Activated naive CD4-positive, alpha-beta T cell treated with Interleukin-2 at 50 U/mL for 16 hours (primary cell): ENCODE results near the gene AKT2.
"Not testable (repeated sequence)": the region's sequence is repeated elsewhere in the genome, so short reads cannot be mapped to it uniquely, and the experiment has no call there.

Experiments
- DNase-seq: peaks from one replicate; pipeline ENCODE4 v3.0.0-alpha.2; 2020

AKT2 gene

GRCh38 chr19:40232949-40233810, 52.0 kb downstream of the AKT2 start:
- DNase-seq: no peak

DNA sequence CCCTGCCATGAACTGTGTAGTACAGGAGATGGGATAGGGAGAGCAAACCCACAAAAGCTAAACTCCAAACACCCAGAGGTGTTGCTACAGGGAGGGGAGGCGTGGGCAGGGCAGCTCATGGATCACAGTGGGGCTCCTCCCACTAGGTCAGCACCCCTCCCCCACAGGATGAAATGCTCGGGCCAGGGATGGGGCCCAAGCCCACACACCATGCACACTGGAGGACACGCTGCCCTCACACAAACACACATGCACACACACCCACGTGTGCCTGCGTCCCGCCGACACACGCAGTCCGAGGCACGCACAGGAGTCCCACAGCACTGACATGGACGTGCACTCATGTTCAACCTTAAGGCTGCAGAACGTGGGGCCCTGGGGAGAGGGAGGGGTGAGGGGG, 52.7 kb downstream of the AKT2 start:
- DNase-seq: no peak

DNA sequence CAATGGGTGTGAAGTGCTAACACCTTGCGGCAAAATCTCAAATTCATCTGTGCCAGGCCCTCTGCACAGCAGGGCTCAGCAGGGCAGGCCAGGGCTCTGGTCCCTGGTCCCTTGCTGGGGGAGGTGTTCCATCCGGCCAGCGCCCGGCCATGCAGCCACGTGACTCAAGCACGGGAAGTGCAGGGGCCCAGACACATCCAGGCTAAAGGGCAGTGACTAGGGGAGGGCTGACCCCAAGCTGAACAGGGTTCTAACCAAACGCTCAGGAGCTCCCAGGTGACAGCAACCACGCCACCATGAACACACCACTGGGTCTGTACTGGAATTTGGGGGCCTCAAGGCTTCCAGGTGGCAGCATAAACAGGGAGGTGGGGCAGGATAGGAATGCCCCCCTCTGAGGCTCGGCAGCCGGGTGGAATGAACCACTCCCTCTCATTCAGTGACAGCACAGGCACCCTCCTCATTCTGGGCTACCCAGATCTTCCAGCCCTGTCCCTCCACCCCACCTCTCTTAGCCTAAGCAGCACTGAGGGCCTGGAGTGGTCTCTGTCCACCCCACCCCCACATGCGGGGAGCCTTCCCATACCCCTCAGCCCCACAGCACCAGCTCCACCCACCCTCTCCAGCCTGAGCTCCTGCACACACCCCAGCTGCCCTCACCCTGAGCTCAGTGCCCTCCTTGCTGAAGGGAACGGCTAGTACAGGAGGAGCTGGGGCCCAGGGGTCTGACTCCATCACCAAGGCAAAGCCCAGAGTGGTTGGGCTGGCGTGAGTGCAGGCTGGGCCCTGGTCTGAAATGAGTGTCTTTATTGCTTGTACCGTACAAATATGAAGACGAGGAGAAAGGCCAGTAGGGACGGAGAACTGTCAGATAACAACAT, 53.4 kb downstream of the AKT2 start:
- no peak for DNase-seq

DNA sequence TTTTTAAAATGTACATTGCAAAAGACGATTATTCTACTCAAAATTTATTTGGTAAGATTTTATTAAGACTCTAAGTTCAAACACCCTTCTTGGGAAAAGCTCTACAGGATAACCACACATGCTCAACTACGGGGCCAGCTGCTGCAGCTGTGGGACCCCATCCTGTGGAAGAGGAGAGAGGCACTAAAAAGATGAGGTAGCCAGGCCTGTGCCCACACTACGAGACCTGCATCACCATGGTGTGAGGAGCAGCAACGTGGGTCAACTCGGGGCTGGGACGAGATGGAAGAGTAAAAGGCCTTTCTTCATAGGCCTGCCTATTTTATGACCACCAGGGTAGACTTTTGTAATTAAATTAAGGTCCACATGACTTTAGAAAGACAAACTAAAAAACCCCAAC, 54.1 kb downstream of the AKT2 start:
- no peak for DNase-seq

- DNase-seq: no peak
Measured at GRCh38 chr19:40229926-40230417, 55.2 kb downstream of the AKT2 start.

- no peak for DNase-seq
Measured at GRCh38 chr19:40229484-40229883, 55.7 kb downstream of the AKT2 start.

- no peak for DNase-seq
Measured at GRCh38 chr19:40228863-40229262, 56.3 kb downstream of the AKT2 start.

- DNase-seq: no peak
Measured at GRCh38 chr19:40228346-40228745, 56.8 kb downstream of the AKT2 start.

DNA sequence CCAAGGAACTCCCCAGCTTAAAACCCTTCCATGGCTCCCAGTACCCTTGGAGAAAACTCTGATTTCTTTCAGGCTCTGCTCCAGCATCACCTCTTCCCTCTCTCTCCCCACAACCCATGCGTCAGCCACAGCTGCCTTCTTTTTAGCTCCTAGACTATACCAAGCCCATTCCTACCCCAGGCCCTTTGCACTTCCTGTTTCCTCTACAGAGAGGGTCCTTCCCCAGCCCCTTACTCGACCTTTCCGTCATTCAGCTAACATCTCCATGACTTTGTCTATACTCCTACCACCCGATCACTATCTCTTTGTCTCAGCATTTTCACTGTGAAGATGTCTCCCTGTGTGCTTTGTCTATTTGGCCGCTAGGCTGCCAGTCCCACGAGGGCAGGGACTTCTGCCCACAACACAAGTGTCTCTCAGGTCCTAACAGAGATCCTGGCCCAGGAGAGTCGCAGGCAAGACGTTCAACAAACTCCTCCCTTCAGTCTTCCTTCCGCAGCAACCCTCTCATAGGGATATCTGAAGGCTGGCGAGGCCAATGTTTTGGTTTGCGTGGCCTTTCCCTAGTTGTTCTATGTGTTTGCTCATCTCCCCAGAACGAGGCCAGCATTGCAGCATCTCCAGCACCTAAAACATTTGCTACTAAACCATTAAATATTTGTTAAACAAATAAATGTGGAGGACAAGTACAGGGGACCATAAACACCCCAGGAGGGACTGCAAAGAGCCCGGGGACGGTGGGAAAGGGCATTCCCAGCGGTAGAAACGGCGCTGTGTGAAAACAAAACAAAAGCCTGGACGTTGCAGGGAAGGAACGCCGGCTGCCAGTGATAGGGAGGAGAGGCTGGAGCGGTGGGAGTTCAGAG, 59.5 kb downstream of the AKT2 start:
- DNase-seq: no peak

GRCh38 chr19:40224342-40225150, 60.6 kb downstream of the AKT2 start:
- no peak for DNase-seq

- peak; percentile 19 for DNase-seq
Measured at GRCh38 chr19:40223135-40223822, 61.9 kb downstream of the AKT2 start.

DNA sequence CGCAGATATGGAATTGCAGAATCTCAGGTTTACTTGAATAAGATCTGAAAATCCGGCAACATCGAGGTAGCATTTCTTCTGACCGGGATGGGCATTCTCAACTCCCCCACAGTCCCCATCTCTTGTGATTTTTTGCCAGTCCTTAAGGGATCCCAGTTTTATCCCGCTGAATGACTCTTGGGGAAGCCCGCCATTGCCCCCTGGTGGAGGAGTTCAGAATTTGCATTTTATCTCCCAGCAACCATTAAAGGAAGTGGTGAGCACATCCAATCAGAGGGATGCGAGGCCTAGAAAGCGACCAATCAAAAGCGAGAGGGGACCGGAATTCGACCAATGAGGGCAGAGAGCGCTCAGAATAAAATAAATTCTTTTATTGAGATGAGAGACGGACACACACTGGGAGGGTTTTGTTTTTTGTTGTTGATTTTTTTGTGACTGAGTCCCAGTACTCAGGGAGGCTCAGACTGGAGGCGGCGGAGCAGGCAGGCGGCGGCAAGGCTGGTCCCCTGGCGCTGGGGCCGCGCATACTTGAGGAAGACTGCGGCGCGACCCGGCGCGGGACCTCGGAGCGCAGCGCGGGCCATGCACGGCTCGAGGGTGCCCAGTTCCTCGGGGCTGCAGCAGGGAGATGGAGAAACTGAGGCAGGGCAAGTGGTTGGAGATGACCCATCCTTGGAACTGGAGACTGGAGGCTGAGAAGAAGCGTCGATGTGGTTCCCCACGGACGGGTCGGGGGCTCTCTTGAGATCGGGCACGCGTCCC, 63.1 kb downstream of the AKT2 start:
- DNase-seq: peak; percentile 70

- no peak for DNase-seq
Measured at GRCh38 chr19:40220674-40221073, 64.5 kb downstream of the AKT2 start.

DNA sequence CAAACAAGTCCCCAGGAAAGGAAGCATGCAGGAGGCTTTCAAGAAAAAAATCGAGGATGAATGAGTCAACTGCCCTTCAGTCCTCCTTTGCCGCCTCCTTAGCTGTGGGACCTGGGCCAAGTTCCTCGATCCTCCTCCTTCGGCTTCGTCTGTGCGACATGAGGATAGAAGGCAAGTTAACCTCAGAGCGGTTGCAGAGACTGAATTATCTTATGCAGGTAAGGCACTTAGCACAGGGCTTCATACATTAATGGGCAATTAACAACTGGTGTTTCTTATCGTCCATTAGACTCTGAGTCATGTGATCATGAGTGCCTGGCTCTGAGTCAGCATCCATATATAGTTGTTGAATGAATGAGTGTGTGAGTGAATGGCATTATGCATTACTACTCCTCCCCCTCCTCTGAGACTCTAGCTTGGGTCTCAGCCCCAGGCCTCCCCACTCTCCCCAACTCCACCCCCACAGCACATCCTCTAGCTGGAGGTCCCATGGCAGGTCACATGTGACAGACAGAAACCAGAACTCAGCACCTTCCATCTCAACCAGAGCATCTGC, 65.3 kb downstream of the AKT2 start:
- DNase-seq: no peak

- DNase-seq: not testable (repeated sequence)
Measured at GRCh38 chr19:40219029-40219428, 66.1 kb downstream of the AKT2 start.

GRCh38 chr19:40217934-40218890, 66.9 kb downstream of the AKT2 start, which contains the start of gene TTC9B:
TSS of gene TTC9B (minus strand) at chr19:40218384. CDS start at chr19:40218381, 3 bp downstream.
- DNase-seq: peak; percentile 48

DNA sequence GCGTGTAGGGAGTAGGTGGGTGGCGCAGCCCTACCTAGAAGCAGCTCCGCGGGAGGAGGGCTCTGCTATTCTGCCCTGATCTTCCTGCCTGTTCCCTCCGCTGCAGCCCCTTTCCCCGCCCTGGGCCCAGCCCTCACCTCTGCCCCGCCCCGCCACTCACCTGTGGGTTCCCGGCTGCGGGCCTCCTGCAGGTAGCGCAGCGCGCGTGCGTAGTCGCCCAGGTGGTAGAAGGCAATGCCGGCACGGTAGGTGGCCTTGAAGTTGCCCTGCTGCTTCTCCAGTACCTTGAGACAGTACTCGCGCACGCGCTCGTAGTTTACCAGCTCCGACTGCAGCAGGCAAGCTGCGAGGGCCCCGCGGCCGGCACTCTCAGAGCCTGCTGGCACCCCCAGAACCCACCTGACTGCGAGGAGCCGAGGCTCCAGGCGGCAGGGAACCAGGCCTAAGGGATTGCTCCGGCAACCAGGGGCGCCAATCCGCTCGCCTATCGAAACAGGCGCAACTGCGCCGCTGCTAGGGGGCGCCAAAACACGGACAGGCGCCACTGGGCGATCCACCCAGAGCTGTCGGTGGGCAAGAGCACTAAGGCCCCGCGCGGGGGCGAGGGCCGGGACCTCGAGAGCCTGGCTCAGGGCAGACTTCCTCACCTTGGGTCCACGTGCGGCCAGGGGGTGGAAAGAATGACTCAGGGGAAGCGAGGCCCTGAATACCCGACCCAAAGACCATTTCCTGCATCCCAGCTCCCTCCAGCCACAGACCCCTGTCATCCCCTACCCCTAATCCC, 67.9 kb downstream of the AKT2 start:
- DNase-seq: no peak

GRCh38 chr19:40216777-40217026, 68.4 kb downstream of the AKT2 start:
- DNase-seq: no peak
